WERI-Rb-1 (cell line): Measurements from ENCODE around the gene WNT16.
"Not testable (repeated sequence)": the region's sequence is repeated elsewhere in the genome, so short reads cannot be mapped to it uniquely, and the experiment has no call there.

Experiments used
- DNase-seq: peaks from one replicate; pipeline ENCODE4 v3.0.0-alpha.2; 2020
- H3K27ac ChIP-seq: fragments of 250-450 bp; sonication (Bioruptor Pico); 2 replicates; pipeline ENCODE4 v1.5.1; 2020; ENCODE audit warnings: mild to moderate bottlenecking, moderate library complexity
- H3K27me3 ChIP-seq: fragments of 250-450 bp; sonication (Bioruptor Pico); 2 replicates; pipeline ENCODE4 v1.5.1; 2021; ENCODE audit warnings: mild to moderate bottlenecking, low read depth, moderate library complexity; ENCODE audit not compliant: insufficient read depth, severe bottlenecking
- H3K36me3 ChIP-seq: fragments of 250-450 bp; sonication (Bioruptor Pico); 2 replicates; pipeline ENCODE4 v1.5.1; 2020; ENCODE audit warnings: mild to moderate bottlenecking, moderate library complexity
- H3K4me3 ChIP-seq: 2 replicates; pipeline ENCODE4 v1.5.1; 2011; ENCODE audit warnings: low read depth, mild to moderate bottlenecking, control low read depth, low read length
- H3K9me3 ChIP-seq: fragments of 250-450 bp; sonication (Bioruptor Pico); 2 replicates; pipeline ENCODE4 v1.5.1; 2021; ENCODE audit warnings: mild to moderate bottlenecking, moderate library complexity; ENCODE audit not compliant: severe bottlenecking
- TF ChIP-seq, protein P1 (sequence below): IDR thresholded peaks from 2 replicates; pipeline ENCODE4 v1.5.1; 2011; ENCODE audit warnings: low read depth, mild to moderate bottlenecking, control low read depth, inconsistent platforms, low read length

The WNT16 gene

GRCh38 chr7:121285066-121285667 is 43.6 kb upstream of the WNT16 start:
- H3K27ac ChIP-seq, result no peak overlapping the region
- no peaks in the 10 kb centered on the region for H3K27me3 ChIP-seq
- H3K4me3 ChIP-seq, result no peak overlapping the region
- H3K9me3 ChIP-seq, result peaks cover 3% of the 10 kb centered on the region
- H3K36me3 ChIP-seq, result no peaks in the 10 kb centered on the region
- no peak for DNase-seq
- TF ChIP-seq, protein P1, sequence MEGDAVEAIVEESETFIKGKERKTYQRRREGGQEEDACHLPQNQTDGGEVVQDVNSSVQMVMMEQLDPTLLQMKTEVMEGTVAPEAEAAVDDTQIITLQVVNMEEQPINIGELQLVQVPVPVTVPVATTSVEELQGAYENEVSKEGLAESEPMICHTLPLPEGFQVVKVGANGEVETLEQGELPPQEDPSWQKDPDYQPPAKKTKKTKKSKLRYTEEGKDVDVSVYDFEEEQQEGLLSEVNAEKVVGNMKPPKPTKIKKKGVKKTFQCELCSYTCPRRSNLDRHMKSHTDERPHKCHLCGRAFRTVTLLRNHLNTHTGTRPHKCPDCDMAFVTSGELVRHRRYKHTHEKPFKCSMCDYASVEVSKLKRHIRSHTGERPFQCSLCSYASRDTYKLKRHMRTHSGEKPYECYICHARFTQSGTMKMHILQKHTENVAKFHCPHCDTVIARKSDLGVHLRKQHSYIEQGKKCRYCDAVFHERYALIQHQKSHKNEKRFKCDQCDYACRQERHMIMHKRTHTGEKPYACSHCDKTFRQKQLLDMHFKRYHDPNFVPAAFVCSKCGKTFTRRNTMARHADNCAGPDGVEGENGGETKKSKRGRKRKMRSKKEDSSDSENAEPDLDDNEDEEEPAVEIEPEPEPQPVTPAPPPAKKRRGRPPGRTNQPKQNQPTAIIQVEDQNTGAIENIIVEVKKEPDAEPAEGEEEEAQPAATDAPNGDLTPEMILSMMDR, result no peak

- no peak overlapping the region for H3K4me3 ChIP-seq
- TF ChIP-seq, protein P1, result no peak
- peaks cover 3% of the 10 kb centered on the region for H3K9me3 ChIP-seq
- H3K27ac ChIP-seq, result no peak overlapping the region
- no peaks in the 10 kb centered on the region for H3K27me3 ChIP-seq
- no peaks in the 10 kb centered on the region for H3K36me3 ChIP-seq
- DNase-seq, result no peak
These were observed 42.6 kb upstream of the WNT16 start for GRCh38 chr7:121286186-121286585.

GRCh38 chr7:121286742-121287734 is 41.8 kb upstream of the WNT16 start:
- Histone ChIP-seq H3K27ac (no peak overlapping the region), H3K36me3 (no peaks in the 10 kb centered on the region), H3K27me3 (no peaks in the 10 kb centered on the region), H3K4me3 (no peak overlapping the region), H3K9me3 (peaks cover 3% of the 10 kb centered on the region)
- TF ChIP-seq, protein P1, result no peak
- DNase-seq, result no peak

DNA sequence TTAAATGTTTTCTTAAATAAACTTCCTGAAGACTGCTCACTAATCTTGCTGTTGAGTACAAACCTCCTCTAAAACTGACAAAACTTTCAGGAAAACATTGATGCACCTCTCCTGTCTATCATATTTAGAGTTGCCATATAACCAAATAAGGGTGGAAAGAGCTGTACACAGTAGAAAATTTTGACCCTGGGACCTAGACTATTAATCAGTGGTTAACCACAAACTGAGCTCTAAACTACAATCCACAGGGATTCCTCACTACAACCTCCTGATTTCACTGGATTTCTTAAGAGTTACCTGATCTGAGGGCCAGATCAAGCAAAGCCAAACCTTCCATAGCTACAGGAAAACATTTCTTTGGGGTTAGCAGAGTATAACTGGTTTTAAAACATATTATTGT is 39.9 kb upstream of the WNT16 start:
- no peaks in the 10 kb centered on the region for H3K27me3 ChIP-seq
- DNase-seq, result no peak
- TF ChIP-seq, protein P1, result no peak
- peaks cover 3% of the 10 kb centered on the region for H3K9me3 ChIP-seq
- no peak overlapping the region for H3K4me3 ChIP-seq
- H3K27ac ChIP-seq, result no peak overlapping the region
- H3K36me3 ChIP-seq, result no peaks in the 10 kb centered on the region

DNA sequence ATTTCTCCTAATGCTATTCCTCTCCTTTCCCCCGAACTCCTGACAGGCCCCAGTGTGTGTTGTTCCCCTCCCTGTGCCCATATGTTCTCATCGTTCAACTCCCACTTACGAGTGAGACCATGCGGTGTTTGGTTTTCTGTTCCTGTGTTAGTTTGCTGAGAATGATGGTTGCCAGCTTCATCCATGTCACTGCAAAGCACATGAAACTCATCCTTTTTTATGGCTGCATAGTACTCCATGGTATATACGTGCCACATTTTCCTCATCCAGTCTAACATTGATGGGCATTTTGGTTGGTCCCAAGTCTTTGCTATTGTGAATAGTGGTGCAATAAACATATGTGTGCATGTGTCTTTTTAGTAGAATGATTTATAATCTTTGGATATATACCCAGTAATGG is 38.9 kb upstream of the WNT16 start:
- not testable (repeated sequence) for H3K27me3 ChIP-seq, H3K36me3 ChIP-seq, H3K27ac ChIP-seq, H3K9me3 ChIP-seq, H3K4me3 ChIP-seq, DNase-seq

DNA sequence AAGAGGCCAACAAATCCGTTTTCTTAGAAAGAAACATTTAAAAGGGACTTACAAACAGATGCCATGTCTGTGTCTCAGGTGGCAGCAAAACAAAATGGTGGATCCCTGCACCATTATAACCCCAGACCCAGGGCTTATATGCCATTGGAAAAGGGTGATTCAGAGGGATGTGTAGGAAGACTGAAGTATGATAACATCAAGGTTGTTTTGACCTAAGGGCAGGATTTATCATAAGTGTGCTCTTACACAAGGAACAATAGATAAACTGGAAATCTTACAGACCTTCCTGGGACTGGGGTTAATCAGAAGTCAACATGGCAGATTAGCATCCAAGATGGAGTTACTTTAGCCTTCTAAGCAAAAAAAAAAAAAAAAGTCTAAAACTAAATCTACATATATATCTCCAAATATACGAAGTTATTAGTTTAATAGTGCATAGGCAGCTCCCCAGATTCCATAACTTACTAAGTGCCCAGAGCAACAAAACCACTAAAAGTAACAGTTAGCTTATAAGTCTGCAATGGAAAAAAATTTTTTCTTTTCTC is 34.3 kb upstream of the WNT16 start:
- H3K9me3 ChIP-seq, result no peaks in the 10 kb centered on the region
- no peaks in the 10 kb centered on the region for H3K27me3 ChIP-seq
- H3K27ac ChIP-seq, result no peak overlapping the region
- H3K36me3 ChIP-seq, result no peaks in the 10 kb centered on the region
- TF ChIP-seq, protein P1, result no peak
- no peak overlapping the region for H3K4me3 ChIP-seq
- DNase-seq, result no peak
